Measurements from ENCODE around the gene TSPY1.
"Not testable (repeated sequence)": the region's sequence is repeated elsewhere in the genome, so short reads cannot be mapped to it uniquely, and the experiment has no call there.

TSPY1 gene, protein sequence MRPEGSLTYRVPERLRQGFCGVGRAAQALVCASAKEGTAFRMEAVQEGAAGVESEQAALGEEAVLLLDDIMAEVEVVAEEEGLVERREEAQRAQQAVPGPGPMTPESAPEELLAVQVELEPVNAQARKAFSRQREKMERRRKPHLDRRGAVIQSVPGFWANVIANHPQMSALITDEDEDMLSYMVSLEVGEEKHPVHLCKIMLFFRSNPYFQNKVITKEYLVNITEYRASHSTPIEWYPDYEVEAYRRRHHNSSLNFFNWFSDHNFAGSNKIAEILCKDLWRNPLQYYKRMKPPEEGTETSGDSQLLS

DNA sequence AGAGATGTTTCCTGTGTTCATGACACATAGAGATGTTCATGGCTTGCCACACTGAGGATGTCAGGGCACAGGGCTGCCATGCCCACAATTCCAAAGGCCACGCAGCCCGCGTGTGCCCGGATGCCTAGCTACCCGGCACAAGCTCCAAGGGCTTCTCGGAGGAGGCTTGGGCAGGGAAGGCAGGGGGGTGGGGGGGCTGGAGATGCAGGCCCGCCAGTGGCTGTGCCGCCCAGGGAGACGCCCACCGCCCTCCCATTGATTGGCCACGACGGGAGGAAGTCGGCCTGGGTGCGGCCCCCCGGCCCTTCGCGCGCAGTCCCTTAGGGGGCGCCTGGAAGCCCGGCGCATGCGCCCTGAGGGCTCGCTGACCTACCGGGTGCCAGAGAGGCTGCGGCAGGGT, at the start of gene TSPY1:
TSPY1 (plus strand) TSS at position 301 of the 400 bp plus-strand sequence; CDS start at position 347, 46 bp downstream.
- DNase-seq, result not testable (repeated sequence)

DNA sequence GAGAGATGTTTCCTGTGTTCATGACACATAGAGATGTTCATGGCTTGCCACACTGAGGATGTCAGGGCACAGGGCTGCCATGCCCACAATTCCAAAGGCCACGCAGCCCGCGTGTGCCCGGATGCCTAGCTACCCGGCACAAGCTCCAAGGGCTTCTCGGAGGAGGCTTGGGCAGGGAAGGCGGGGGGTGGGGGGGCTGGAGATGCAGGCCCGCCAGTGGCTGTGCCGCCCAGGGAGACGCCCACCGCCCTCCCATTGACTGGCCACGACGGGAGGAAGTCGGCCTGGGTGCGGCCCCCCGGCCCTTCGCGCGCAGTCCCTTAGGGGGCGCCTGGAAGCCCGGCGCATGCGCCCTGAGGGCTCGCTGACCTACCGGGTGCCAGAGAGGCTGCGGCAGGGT, 20.2 kb downstream of the TSPY1 start, which contains the start of gene TSPY9:
TSPY9 (plus strand) TSS at position 301 of the 400 bp plus-strand sequence; CDS start at position 347, 46 bp downstream.
- not testable (repeated sequence) for DNase-seq

DNA sequence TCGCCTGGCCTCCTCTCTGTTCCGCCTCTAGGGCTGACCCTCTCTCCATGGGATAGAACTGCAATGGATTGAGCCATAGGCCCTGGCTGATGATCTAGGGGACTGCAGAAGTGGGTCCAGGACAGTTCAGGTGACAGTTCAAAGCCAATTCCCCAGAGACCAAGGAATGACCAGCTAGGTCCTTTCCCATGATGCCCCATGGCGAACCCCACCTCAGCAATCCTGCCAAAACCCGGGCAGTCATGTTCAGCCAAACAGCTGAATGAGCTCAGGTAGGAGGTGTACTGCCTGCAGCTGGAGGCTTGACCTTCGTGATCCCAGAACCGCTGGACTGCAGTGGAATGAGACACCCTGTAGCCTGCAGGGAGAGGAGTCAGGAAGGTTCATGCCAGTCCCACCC, 37.6 kb downstream of the TSPY1 start:
- DNase-seq, result not testable (repeated sequence)

DNA sequence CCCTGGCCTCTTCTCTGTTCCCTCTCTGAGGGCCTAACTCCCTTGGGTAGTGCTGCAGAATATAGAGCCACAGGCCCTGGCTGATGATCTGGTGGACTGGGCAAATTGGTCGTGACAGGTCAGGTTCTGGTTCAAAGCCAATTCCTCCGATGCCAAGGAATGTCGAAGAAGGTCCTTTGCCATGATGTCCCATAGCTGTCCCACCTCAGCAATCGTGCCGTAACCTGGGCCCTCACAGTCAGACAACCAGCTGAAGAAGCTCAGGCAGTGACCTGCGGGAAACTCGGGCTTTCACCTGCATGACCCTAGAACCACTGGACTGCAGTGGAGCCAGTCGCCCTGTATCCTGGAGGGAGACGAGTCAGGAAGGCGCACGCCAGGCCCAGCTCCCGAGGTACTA, 49.5 kb downstream of the TSPY1 start:
- DNase-seq, result not testable (repeated sequence)

All from activated CD4-positive, CD25-positive, alpha-beta regulatory T cell treated with anti-CD3 and anti-CD28 coated beads, Interleukin-2, amount 50 U/mL, for 72 hours (primary cell).